Osteocyte (in vitro differentiated cells): ENCODE data around the gene IRX3. TPM values are rescaled to one million over a fixed set of nuclear protein-coding genes. Genes with fewer than 3 reads are reported as not detected.

ENCODE experiments used
- DNase-seq: peaks from one replicate; pipeline ENCODE4 v3.0.0; 2021; ENCODE audit warnings: mixed read lengths; ENCODE audit not compliant: unreplicated experiment; ENCODE audit errors: extremely low spot score
- H3K27ac Mint-ChIP-seq: one replicate; pipeline ENCODE4 v1.8.0; 2021; ENCODE audit warnings: mild to moderate bottlenecking, mixed read lengths; ENCODE audit not compliant: unreplicated experiment
- H3K27me3 Mint-ChIP-seq: one replicate; pipeline ENCODE4 v1.8.0; 2021; ENCODE audit warnings: mixed read lengths; ENCODE audit not compliant: unreplicated experiment
- H3K36me3 Mint-ChIP-seq: one replicate; pipeline ENCODE4 v1.8.0; 2021; ENCODE audit warnings: mixed read lengths; ENCODE audit not compliant: unreplicated experiment
- H3K4me1 Mint-ChIP-seq: one replicate; pipeline ENCODE4 v1.8.0; 2021; ENCODE audit warnings: mixed read lengths; ENCODE audit not compliant: unreplicated experiment
- H3K4me3 Mint-ChIP-seq: one replicate; pipeline ENCODE4 v1.8.0; 2021; ENCODE audit warnings: mild to moderate bottlenecking, moderate library complexity, mixed read lengths; ENCODE audit not compliant: unreplicated experiment
- H3K9me3 Mint-ChIP-seq: one replicate; pipeline ENCODE4 v1.8.0; 2021; ENCODE audit warnings: mixed read lengths; ENCODE audit not compliant: unreplicated experiment
- total RNA-seq: library from RNA; stranded (reverse); gene quantifications from 2 replicates; pipeline ENCODE4 v1.2.1, GENCODE V29; 2021
- TF ChIP-seq, protein P1 (sequence below): fragments of 200-600 bp; sonication (generic); IDR thresholded peaks from 2 replicates; pipeline ENCODE4 v1.5.0; 2021; ENCODE audit warnings: antibody characterized with exemption, mild to moderate bottlenecking, moderate library complexity

Gene IRX3
- total RNA-seq, 1 donor from 2014 or later, result 0.91 TPM

GRCh38 chr16:54273566-54273965 lies 13.0 kb downstream of the IRX3 start:
- H3K4me3 Mint-ChIP-seq, result no peak overlapping the region
- H3K27ac Mint-ChIP-seq, result no peak overlapping the region
- H3K4me1 Mint-ChIP-seq, result no peaks in the 10 kb centered on the region
- TF ChIP-seq, protein P1, sequence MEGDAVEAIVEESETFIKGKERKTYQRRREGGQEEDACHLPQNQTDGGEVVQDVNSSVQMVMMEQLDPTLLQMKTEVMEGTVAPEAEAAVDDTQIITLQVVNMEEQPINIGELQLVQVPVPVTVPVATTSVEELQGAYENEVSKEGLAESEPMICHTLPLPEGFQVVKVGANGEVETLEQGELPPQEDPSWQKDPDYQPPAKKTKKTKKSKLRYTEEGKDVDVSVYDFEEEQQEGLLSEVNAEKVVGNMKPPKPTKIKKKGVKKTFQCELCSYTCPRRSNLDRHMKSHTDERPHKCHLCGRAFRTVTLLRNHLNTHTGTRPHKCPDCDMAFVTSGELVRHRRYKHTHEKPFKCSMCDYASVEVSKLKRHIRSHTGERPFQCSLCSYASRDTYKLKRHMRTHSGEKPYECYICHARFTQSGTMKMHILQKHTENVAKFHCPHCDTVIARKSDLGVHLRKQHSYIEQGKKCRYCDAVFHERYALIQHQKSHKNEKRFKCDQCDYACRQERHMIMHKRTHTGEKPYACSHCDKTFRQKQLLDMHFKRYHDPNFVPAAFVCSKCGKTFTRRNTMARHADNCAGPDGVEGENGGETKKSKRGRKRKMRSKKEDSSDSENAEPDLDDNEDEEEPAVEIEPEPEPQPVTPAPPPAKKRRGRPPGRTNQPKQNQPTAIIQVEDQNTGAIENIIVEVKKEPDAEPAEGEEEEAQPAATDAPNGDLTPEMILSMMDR, result no peak
- H3K27me3 Mint-ChIP-seq, result peaks cover 10% of the 10 kb centered on the region
- no peak for DNase-seq
- H3K9me3 Mint-ChIP-seq, result no peaks in the 10 kb centered on the region
- no peaks in the 10 kb centered on the region for H3K36me3 Mint-ChIP-seq

- H3K36me3 Mint-ChIP-seq, result no peaks in the 10 kb centered on the region
- H3K27me3 Mint-ChIP-seq, result peaks cover 11% of the 10 kb centered on the region
- no peaks in the 10 kb centered on the region for H3K4me1 Mint-ChIP-seq
- no peak overlapping the region for H3K4me3 Mint-ChIP-seq
- TF ChIP-seq, protein P1, result no peak
- H3K27ac Mint-ChIP-seq, result no peak overlapping the region
- no peak for DNase-seq
- no peaks in the 10 kb centered on the region for H3K9me3 Mint-ChIP-seq
Observed at GRCh38 chr16:54270711-54271110, 15.9 kb downstream of the IRX3 start.

- H3K4me1 Mint-ChIP-seq, result no peaks in the 10 kb centered on the region
- no peak overlapping the region for H3K4me3 Mint-ChIP-seq
- H3K27ac Mint-ChIP-seq, result no peak overlapping the region
- no peaks in the 10 kb centered on the region for H3K36me3 Mint-ChIP-seq
- DNase-seq, result no peak
- H3K9me3 Mint-ChIP-seq, result no peaks in the 10 kb centered on the region
- H3K27me3 Mint-ChIP-seq, result peaks cover 14% of the 10 kb centered on the region
- TF ChIP-seq, protein P1, result no peak
Observed at GRCh38 chr16:54269461-54269860, 17.1 kb downstream of the IRX3 start.

DNA sequence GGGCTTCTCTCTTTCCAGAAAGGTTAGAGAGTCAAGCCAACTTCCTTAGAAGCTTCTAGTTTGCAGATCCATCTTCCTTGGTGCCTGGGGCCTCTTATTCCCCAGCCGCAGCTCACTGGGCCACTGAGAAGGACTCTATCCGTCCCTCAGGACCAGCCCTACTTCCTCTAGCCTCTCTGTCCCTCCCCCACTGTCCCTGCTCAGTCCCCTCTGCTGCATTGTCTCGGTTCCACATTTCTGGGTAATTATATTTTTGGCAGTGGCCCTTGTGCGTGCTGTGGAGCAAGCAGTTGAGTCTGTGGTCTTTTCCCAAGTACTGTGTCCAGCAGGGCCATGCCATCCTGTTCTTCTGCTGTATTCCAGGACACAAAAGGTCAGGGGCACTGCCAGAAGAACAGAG lies 17.8 kb downstream of the IRX3 start:
- Mint-ChIP-seq H3K36me3 (no peaks in the 10 kb centered on the region), H3K27me3 (peaks cover 19% of the 10 kb centered on the region), H3K4me3 (no peak overlapping the region), H3K4me1 (no peaks in the 10 kb centered on the region), H3K27ac (no peak overlapping the region), H3K9me3 (no peaks in the 10 kb centered on the region)
- DNase-seq, result no peak
- TF ChIP-seq, protein P1, result no peak

DNA sequence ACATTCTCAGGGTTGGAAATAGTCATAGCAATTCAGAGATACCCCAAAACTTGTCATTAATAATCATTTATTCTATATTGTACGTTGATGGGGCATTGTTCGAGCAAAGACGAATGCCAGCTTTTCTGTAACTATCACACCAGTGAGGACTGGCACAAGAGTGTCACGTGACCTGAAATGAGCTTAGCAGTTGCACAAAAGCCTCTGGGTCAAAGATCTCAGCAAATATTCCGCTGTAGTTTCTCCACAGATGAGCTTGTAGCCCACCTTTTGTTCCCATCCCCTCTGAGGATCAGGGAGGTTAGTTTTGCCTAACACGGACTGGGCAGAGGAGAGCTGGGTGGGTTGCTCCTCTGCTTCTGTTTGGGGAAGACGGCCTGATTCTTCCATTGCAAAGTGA lies 18.2 kb downstream of the IRX3 start:
- no peak for DNase-seq
- Mint-ChIP-seq H3K36me3 (no peaks in the 10 kb centered on the region), H3K4me1 (no peaks in the 10 kb centered on the region), H3K9me3 (no peaks in the 10 kb centered on the region), H3K27me3 (peaks cover 23% of the 10 kb centered on the region), H3K27ac (no peak overlapping the region), H3K4me3 (no peak overlapping the region)
- TF ChIP-seq, protein P1, result no peak
